ENCODE results near the gene UPF3B. TPM values are rescaled to one million over a fixed set of nuclear protein-coding genes. Genes with fewer than 3 reads are reported as not detected.
"Not testable (repeated sequence)": the region's sequence is repeated elsewhere in the genome, so short reads cannot be mapped to it uniquely, and the experiment has no call there.

UPF3B gene, protein sequence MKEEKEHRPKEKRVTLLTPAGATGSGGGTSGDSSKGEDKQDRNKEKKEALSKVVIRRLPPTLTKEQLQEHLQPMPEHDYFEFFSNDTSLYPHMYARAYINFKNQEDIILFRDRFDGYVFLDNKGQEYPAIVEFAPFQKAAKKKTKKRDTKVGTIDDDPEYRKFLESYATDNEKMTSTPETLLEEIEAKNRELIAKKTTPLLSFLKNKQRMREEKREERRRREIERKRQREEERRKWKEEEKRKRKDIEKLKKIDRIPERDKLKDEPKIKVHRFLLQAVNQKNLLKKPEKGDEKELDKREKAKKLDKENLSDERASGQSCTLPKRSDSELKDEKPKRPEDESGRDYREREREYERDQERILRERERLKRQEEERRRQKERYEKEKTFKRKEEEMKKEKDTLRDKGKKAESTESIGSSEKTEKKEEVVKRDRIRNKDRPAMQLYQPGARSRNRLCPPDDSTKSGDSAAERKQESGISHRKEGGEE
- total RNA-seq (1 to 10 TPM; 6.7 to 9.5 TPM), polyA plus RNA-seq (10 to 100 TPM; 14.4 to 20.7 TPM)
- long read RNA-seq, donor 1, partial matches to known transcripts: 7 of 14 reads
- long read RNA-seq, donor 1, other reads (novel, unspliced or antisense): 7 of 14 reads
- long read RNA-seq, donor 2, partial matches to known transcripts: 7 of 12 reads
- long read RNA-seq, donor 2, other reads (novel, unspliced or antisense): 5 of 12 reads

DNA sequence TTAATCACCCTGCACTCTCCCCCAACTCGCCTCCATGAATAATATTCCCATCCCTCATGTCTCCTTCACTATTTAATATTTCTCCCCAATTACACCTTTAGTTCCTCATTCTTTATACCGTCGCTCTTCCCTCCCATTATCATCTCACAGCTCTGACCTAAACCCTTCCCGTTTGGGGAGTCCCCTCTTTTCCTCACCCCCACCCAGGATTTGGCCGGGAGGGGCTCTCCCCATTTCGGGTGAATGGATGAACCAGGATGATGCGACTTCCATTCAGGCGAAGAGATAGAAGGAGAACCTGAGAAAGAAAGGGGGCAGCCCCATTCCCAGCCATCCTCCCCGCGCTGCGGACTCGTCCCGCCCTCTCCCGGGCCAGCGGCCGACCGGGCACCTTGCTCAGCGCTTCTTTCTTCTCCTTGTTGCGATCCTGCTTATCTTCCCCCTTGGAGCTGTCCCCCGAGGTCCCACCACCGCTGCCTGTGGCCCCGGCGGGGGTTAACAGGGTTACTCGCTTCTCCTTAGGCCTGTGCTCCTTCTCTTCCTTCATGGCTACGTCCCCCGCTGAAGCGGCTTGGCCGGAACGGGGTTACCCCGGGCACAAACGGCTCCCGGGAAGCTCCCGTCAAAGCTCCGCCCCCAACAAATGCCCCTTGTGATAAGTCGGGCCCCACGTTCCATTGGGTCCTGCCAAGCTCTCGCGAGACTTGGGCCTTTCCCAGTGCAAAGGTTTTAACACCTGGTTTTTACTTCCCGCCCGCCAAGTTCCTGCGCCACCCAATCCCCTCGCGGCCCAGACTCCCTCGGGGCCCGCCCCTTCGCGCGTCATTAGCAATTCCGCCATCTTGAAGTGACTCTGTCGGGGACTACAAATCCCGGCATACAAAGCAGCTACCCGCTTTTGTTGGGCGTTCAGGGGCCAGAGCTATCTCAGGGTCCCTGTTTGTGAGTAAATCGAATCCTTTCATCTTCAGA lies at the start of gene UPF3B:
UPF3B (minus strand) TSS at position 582 of the 972 bp plus-strand sequence; CDS start at position 547, 35 bp downstream.
- Histone ChIP-seq H3K27me3 (ENCODE audit: control insufficient read depth in 1 of 2, insufficient read depth in 2 of 2, low read length in 1 of 2) (no peaks in the 10 kb centered on the region), H3K4me3 (ENCODE audit: low read length in 2 of 2) (peak within 1 kb of the TSS; percentile 38 to 57), H3K27ac (ENCODE audit: low read depth in 1 of 2, low read length in 2 of 2) (peak within 1 kb of the TSS in 1 of 2 donors; percentile 71), H3K9me3 (ENCODE audit: control insufficient read depth, low read length) (no peaks in the 10 kb centered on the region), H3K36me3 (ENCODE audit: control insufficient read depth in 1 of 2, insufficient read depth in 2 of 2, low read length in 1 of 2) (no peaks in the 10 kb centered on the region), H3K4me1 (ENCODE audit: control insufficient read depth in 1 of 2, insufficient read depth in 2 of 2, low read length in 2 of 2) (no peaks in the 10 kb centered on the region)
- peak; percentile 94 for ATAC-seq (ENCODE audit: low FRiP score)
- WGBS, 2 donors: 1 to 20% methylated on average over 52 to 54 of the region's 54 CpGs
- DNase-seq: peak; percentile 97 to 98
- intact Hi-C loops (cut with DNase I): loop anchor here (2.0 to 5.0 kb wide), 2 partner anchors 18 to 60 kb away; partner anchors contain the start of genes NDUFA1 (in 1 of the 2), RNF113A (in 1 of the 2) and RPL39 (in 1 of the 2)

DNA sequence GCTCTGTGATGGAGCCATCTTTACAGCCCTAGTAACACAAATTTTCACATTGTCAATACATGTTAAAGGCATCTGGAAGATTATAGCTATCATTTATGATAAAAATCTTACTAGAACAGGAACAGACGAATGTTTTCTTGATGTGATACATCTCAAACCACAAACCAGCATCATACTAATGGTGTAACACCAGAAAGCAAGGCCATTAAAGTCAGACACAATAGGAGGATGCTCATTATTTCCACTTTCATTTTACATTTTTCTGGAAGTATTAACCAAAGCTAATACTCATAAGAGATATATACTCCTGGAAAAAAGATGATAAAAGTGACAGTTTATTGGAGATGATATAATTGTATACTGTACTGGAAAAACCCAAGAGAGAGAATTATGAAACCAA lies 48.2 kb upstream of the UPF3B start:
- no peaks in the 10 kb centered on the region for H3K4me1 ChIP-seq (ENCODE audit: control insufficient read depth in 1 of 2, insufficient read depth in 2 of 2, low read length in 2 of 2)
- intact Hi-C loops (cut with DNase I): no loop called here
- no peak for ATAC-seq (ENCODE audit: low FRiP score)
- H3K27me3 ChIP-seq (ENCODE audit: control insufficient read depth in 1 of 2, insufficient read depth in 2 of 2, low read length in 1 of 2): no peaks in the 10 kb centered on the region
- H3K36me3 ChIP-seq (ENCODE audit: control insufficient read depth in 1 of 2, insufficient read depth in 2 of 2, low read length in 1 of 2): no peaks in the 10 kb centered on the region
- no peak for DNase-seq
- H3K27ac ChIP-seq (ENCODE audit: low read depth in 1 of 2, low read length in 2 of 2): no peak overlapping the region
- H3K4me3 ChIP-seq (ENCODE audit: low read length in 2 of 2): no peak overlapping the region
- WGBS, 2 donors: 63 to 69% methylated on average over 1 of the region's 1 CpG
- H3K9me3 ChIP-seq (ENCODE audit: control insufficient read depth, low read length): no peaks in the 10 kb centered on the region

DNA sequence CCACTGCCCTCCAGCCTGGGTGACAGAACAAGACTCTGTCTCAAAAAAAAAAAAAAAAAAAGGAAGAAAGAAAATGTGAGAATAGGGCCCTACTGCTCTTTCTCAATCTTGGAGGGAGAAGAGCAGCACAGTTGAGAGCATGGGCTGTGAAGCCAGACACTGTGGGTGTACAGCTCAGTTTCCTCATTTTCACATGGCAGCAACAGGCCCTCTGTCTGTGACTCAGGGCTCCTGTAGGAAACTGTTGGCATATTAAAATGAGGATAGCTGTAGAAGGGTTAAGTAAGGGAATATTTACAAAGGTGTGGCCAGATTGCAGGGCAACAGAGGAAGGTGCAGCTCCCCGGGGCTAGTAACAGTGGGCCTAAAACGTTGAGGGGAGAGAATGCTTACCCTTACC lies 46.4 kb upstream of the UPF3B start:
- Histone ChIP-seq H3K27ac (ENCODE audit: low read depth in 1 of 2, low read length in 2 of 2) (no peak overlapping the region), H3K4me1 (ENCODE audit: control insufficient read depth in 1 of 2, insufficient read depth in 2 of 2, low read length in 2 of 2) (no peaks in the 10 kb centered on the region), H3K36me3 (ENCODE audit: control insufficient read depth in 1 of 2, insufficient read depth in 2 of 2, low read length in 1 of 2) (no peaks in the 10 kb centered on the region), H3K9me3 (ENCODE audit: control insufficient read depth, low read length) (no peaks in the 10 kb centered on the region), H3K27me3 (ENCODE audit: control insufficient read depth in 1 of 2, insufficient read depth in 2 of 2, low read length in 1 of 2) (no peaks in the 10 kb centered on the region), H3K4me3 (ENCODE audit: low read length in 2 of 2) (no peak overlapping the region)
- no peak for ATAC-seq (ENCODE audit: low FRiP score)
- WGBS, 2 donors: 9 to 22% methylated on average over 2 of the region's 2 CpGs
- DNase-seq: no peak
- intact Hi-C loops (cut with DNase I): no loop called here

DNA sequence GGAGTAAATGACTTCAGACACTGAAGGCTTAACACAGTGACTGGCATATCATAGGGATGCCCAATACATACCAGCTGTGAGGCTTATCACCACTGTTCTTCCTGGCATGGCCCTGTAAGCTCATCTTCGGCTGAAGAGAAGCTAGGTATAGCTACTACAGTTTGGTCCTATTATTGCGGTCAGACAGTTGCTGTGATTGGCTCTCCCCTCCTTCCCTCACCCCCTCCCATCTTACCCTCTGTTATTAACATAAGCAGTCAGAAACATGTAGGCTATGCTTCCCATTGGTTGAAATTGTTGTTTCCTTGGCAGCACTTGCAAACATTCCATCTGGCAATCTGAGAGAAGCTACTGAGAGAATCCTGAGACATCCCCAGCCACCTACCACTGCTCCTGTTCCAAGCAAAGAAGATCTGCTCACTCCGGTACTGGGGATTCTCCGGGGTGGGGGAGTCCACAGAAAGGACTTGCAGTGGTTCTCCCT lies 43.1 kb upstream of the UPF3B start, which contains the start of gene AKAP14:
AKAP14 (plus strand) TSS at position 51 of the 484 bp plus-strand sequence. CDS start 7,331 bp downstream, outside the sequence.
- Histone ChIP-seq H3K27me3 (ENCODE audit: control insufficient read depth in 1 of 2, insufficient read depth in 2 of 2, low read length in 1 of 2) (no peaks in the 10 kb centered on the region), H3K36me3 (ENCODE audit: control insufficient read depth in 1 of 2, insufficient read depth in 2 of 2, low read length in 1 of 2) (no peaks in the 10 kb centered on the region), H3K27ac (ENCODE audit: low read depth in 1 of 2, low read length in 2 of 2) (no peak within 1 kb of the TSS), H3K4me1 (ENCODE audit: control insufficient read depth in 1 of 2, insufficient read depth in 2 of 2, low read length in 2 of 2) (no peaks in the 10 kb centered on the region), H3K9me3 (ENCODE audit: control insufficient read depth, low read length) (no peaks in the 10 kb centered on the region), H3K4me3 (ENCODE audit: low read length in 2 of 2) (no peak within 1 kb of the TSS)
- no peak for ATAC-seq (ENCODE audit: low FRiP score)
- intact Hi-C loops (cut with DNase I): no loop called here
- WGBS, 2 donors: 42 to 58% methylated on average over 4 of the region's 4 CpGs
- no peak for DNase-seq

DNA sequence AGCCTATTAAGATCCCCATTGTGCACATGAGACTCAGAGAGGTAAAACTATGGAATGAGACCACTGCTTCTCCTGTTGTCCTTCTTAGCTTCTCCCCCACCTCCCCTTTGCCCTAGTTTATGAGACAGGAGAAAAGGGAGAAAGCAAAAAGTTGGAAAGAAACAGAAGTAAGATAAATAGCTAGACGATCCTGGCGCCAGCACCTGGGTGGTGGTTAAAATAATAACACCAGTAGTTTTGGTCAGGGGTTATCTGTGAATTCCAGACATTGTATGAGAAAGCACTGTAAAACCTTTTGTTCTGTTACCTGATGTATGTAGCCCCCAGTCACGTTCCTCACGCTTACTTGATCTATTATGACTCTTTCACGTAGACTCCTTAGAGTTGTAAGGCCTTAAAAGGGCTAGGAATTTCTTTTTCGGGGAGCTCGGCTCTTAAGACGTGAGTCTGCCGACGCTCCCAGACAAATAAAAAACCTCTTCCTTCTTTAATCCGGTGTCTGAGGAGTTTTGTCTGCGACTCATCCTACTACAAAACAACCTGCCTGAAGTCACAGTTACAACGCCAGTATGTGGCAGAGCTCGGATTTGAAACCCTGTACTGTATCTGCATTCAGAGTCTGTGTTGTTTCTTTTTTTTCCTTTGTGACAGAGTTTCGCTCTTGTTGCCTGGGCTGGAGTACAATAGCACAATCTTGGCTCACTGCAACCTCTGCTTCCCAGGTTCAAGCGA lies 39.4 kb upstream of the UPF3B start:
- H3K27me3 ChIP-seq (ENCODE audit: control insufficient read depth in 1 of 2, insufficient read depth in 2 of 2, low read length in 1 of 2); H3K4me1 ChIP-seq (ENCODE audit: control insufficient read depth in 1 of 2, insufficient read depth in 2 of 2, low read length in 2 of 2); H3K27ac ChIP-seq (ENCODE audit: low read depth in 1 of 2, low read length in 2 of 2); intact Hi-C loops (cut with DNase I); DNase-seq; H3K4me3 ChIP-seq (ENCODE audit: low read length in 2 of 2); H3K36me3 ChIP-seq (ENCODE audit: control insufficient read depth in 1 of 2, insufficient read depth in 2 of 2, low read length in 1 of 2); ATAC-seq (ENCODE audit: low FRiP score); H3K9me3 ChIP-seq (ENCODE audit: control insufficient read depth, low read length): not testable (repeated sequence)
- 56 to 67% methylated on average over 16 of the region's 16 CpGs for WGBS, 2 donors

DNA sequence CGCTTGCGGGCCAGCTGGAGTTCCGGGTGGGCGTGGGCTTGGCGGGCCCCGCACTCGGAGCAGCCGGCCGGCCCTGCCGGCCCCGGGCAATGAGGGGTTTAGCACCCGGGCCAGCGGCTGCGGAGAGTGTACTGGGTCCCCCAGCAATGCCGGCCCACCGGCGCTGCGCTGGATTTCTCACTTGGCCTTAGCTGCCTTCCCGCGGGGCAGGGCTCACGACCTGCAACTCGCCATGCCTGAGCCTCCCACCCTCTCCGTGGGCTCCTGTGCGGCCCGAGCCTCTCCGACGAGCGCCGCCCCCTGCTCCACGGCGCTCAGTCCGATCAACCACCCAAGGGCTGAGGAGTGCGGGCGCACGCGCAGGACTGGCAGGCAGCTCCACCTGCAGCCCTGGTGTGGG lies 37.9 kb upstream of the UPF3B start:
- DNase-seq; H3K27me3 ChIP-seq (ENCODE audit: control insufficient read depth in 1 of 2, insufficient read depth in 2 of 2, low read length in 1 of 2); H3K4me3 ChIP-seq (ENCODE audit: low read length in 2 of 2); H3K27ac ChIP-seq (ENCODE audit: low read depth in 1 of 2, low read length in 2 of 2); H3K36me3 ChIP-seq (ENCODE audit: control insufficient read depth in 1 of 2, insufficient read depth in 2 of 2, low read length in 1 of 2); ATAC-seq (ENCODE audit: low FRiP score); H3K9me3 ChIP-seq (ENCODE audit: control insufficient read depth, low read length); H3K4me1 ChIP-seq (ENCODE audit: control insufficient read depth in 1 of 2, insufficient read depth in 2 of 2, low read length in 2 of 2); intact Hi-C loops (cut with DNase I): not testable (repeated sequence)
- WGBS, 2 donors: 81 to 87% methylated on average over 14 to 36 of the region's 36 CpGs

DNA sequence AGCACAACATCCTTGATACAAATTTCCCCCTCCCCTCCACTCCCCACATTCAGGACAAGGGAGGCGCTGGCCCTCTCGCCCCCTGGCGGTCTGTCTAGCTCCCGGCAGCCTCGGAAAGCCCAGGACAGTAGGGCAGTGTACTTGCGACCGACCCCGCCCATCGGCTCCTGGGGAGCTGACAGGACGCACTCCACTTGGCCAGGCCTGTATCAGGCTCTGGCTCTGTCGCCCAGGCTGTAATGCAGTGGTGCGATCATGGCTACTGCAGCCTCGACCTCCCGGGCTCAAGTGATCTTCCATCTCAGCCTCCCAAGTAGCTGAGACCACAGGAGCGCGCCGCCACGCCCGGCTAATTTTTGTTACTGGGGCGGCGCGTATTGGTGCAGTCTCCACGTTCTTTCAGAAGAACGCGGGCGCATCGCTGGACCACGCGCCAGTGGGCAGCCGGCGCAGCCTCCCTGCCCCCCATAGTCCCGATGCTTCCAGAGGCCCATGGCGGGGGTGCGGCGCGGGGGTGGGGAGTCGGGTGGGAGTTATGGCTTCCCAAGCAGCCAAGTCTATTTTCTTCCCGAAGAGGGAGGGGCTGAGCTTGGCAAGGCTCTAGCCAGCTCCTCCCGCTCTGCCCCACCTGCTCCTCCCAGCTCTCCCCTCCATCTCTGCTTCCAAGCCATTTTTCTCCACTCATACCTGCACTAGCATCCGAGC lies 35.1 kb upstream of the UPF3B start:
- Histone ChIP-seq H3K27me3 (ENCODE audit: control insufficient read depth in 1 of 2, insufficient read depth in 2 of 2, low read length in 1 of 2) (no peaks in the 10 kb centered on the region), H3K4me3 (ENCODE audit: low read length in 2 of 2) (no peak overlapping the region), H3K27ac (ENCODE audit: low read depth in 1 of 2, low read length in 2 of 2) (no peak overlapping the region), H3K4me1 (ENCODE audit: control insufficient read depth in 1 of 2, insufficient read depth in 2 of 2, low read length in 2 of 2) (no peaks in the 10 kb centered on the region), H3K36me3 (ENCODE audit: control insufficient read depth in 1 of 2, insufficient read depth in 2 of 2, low read length in 1 of 2) (no peaks in the 10 kb centered on the region), H3K9me3 (ENCODE audit: control insufficient read depth, low read length) (no peaks in the 10 kb centered on the region)
- intact Hi-C loops (cut with DNase I): no loop called here
- peak; percentile 68 to 80 for DNase-seq
- peak; percentile 65 for ATAC-seq (ENCODE audit: low FRiP score)
- whole genome bisulfite sequencing, 2 donors: 11 to 35% methylated on average over 39 to 40 of the region's 40 CpGs

All from aorta (tissue), 5 donors.